NCI-H345 treated with DMSO at 0.1 percent for 48 hours (cell line): ENCODE results near the gene SEMA3F.
A peak's percentile ranks its signal among the peaks of the same experiment; 100 is the strongest.

Source experiments
- DNase-seq: peaks from one replicate; lab custom pipeline; 2025; ENCODE audit not compliant: unreplicated experiment; lab: John Stamatoyannopoulos, UW

SEMA3F gene

GRCh38 chr3:50154840-50155490, at the start of gene SEMA3F:
Gene SEMA3F, plus strand, starts transcription at chr3:50155324. Its CDS starts 4,299 bp downstream, at chr3:50159623.
- no peak for DNase-seq

GRCh38 chr3:50111757-50112156, 43.4 kb upstream of the SEMA3F start:
- no peak for DNase-seq

GRCh38 chr3:50112462-50112861, 42.7 kb upstream of the SEMA3F start:
- DNase-seq: peak; percentile 16

- DNase-seq: no peak
Measured at GRCh38 chr3:50117120-50117519, 38.0 kb upstream of the SEMA3F start.

GRCh38 chr3:50118237-50118636, 36.9 kb upstream of the SEMA3F start:
- no peak for DNase-seq

- no peak for DNase-seq
Measured at GRCh38 chr3:50119786-50120185, 35.3 kb upstream of the SEMA3F start.

- no peak for DNase-seq
Measured at GRCh38 chr3:50120364-50121071, 34.6 kb upstream of the SEMA3F start.

- DNase-seq: peak; percentile 34
Measured at GRCh38 chr3:50121072-50122032, 33.8 kb upstream of the SEMA3F start.

- DNase-seq: no peak
Measured at GRCh38 chr3:50122071-50122470, 33.1 kb upstream of the SEMA3F start.

- no peak for DNase-seq
Measured at GRCh38 chr3:50122661-50123391, 32.3 kb upstream of the SEMA3F start.

GRCh38 chr3:50123394-50124051, 31.6 kb upstream of the SEMA3F start:
- no peak for DNase-seq

GRCh38 chr3:50124052-50124799, 30.9 kb upstream of the SEMA3F start:
- DNase-seq: no peak

- DNase-seq: no peak
Measured at GRCh38 chr3:50124800-50125178, 30.3 kb upstream of the SEMA3F start.

GRCh38 chr3:50125541-50126286, 29.4 kb upstream of the SEMA3F start:
- no peak for DNase-seq

GRCh38 chr3:50126287-50127211, 28.6 kb upstream of the SEMA3F start:
- DNase-seq: no peak

- no peak for DNase-seq
Measured at GRCh38 chr3:50127251-50127691, 27.9 kb upstream of the SEMA3F start.

- DNase-seq: no peak
Measured at GRCh38 chr3:50128001-50128400, 27.1 kb upstream of the SEMA3F start.

- no peak for DNase-seq
Measured at GRCh38 chr3:50130436-50130835, 24.7 kb upstream of the SEMA3F start.
